GM19463 (cell line): ENCODE data around the gene ZMYND15.

Experiments
- ATAC-seq: cut with Tn5 transposase; IDR thresholded peaks from one replicate; pipeline ENCODE4 v1.9.1; 2021; ENCODE audit warnings: mild to moderate bottlenecking, moderate library complexity; ENCODE audit not compliant: unreplicated experiment

Gene ZMYND15

GRCh38 chr17:4716081-4716480, 23.6 kb upstream of the ZMYND15 start:
- ATAC-seq = no peak

GRCh38 chr17:4717791-4718190, 21.8 kb upstream of the ZMYND15 start:
- no peak for ATAC-seq

DNA sequence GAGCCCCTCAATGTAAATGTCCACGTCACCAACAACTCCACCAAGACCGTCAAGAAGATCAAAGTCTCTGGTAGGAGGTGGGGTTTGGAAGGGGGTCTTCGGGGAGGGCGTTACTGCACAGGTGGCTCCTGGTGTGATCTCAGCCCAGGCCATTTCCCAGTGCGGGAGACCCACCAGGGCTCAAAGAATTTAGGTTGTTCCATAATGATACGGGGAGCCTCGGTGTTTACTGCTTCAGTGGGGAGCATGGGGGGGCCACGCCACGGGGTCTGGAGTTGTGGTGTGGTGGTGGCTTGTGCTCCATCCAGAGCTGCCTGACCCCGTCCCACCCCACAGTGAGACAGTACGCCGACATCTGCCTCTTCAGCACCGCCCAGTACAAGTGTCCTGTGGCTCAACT, 21.4 kb upstream of the ZMYND15 start:
- no peak for ATAC-seq

GRCh38 chr17:4719146-4719545, 20.5 kb upstream of the ZMYND15 start:
- no peak for ATAC-seq

GRCh38 chr17:4719684-4720221, 19.9 kb upstream of the ZMYND15 start:
- ATAC-seq = no peak

DNA sequence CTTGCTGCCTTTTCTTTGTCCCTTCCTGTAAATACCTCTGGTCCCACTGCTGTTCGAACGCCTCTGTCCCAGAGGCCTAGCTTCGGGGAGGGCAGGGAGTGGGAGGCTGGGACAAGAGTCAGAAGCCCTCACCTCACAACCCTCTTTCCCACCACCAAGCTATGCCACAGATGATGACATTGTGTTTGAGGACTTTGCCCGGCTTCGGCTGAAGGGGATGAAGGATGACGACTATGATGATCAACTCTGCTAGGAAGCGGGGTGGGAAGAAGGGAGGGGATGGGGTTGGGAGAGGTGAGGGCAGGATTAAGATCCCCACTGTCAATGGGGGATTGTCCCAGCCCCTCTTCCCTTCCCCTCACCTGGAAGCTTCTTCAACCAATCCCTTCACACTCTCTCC, 18.8 kb upstream of the ZMYND15 start:
- no peak for ATAC-seq

GRCh38 chr17:4721203-4722135, 18.2 kb upstream of the ZMYND15 start:
- ATAC-seq = no peak

DNA sequence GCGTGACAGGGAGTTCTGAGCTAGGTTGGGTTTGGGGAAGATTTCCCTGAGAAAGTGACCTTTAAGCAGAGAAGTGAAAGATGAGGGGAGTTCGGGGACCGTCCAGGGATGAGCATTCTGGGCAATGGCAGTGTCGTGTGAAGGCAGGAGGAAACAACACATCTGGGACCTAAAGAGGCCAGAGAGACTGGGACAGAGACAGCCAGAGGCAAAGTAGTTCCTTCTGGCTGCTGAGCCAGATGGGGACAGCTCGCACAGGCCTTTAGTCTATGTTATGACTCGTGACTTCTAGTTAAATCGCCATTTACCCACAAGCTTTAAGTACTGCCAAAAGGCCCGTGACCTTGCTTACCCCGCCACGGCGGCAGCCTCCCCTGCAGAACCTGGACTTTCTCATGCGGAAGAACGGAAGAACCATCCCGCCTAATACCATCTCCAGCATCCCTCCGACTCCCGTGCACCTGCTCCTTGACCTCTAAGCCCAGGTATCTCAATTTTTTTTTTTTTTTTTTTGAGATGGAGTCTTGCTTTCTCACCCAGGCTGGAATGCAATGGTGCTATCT, 16.9 kb upstream of the ZMYND15 start:
- ATAC-seq = no peak

- no peak for ATAC-seq
These were observed 15.0 kb upstream of the ZMYND15 start for GRCh38 chr17:4724650-4725049.

DNA sequence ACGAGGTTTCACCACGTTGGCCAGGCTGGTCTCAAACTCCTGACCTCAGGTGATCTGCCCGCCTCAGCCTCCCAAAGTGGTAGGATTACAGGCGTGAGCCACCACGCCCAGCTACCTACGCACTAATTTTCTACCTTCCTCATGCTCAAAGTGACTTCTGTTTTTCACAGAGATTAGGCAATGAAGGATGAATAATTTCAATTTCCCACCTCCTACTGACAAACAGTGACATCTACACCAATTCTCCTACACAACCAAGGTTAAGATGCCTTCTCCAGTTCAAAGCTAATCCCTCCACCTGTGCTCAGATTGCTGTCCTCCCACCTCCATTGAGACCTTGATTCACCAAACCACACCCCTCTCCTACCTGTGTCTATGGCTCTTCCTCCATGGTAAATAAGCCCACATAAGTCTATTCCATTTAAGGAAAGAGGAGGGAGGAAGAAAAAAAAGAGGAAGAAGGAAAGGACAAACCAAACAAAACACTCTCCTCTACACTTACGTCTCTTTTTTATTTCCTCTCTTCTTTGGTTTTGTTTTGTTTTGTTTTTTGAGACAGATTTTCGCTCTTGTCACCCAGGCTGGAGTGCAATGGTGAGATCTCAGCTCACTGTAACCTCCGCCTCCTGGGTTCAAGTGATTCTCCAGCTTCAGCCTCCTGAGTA, 13.9 kb upstream of the ZMYND15 start:
- ATAC-seq = no peak

GRCh38 chr17:4728124-4728523, 11.5 kb upstream of the ZMYND15 start:
- no peak for ATAC-seq

GRCh38 chr17:4733073-4733531, 6.5 kb upstream of the ZMYND15 start:
- ATAC-seq = no peak

DNA sequence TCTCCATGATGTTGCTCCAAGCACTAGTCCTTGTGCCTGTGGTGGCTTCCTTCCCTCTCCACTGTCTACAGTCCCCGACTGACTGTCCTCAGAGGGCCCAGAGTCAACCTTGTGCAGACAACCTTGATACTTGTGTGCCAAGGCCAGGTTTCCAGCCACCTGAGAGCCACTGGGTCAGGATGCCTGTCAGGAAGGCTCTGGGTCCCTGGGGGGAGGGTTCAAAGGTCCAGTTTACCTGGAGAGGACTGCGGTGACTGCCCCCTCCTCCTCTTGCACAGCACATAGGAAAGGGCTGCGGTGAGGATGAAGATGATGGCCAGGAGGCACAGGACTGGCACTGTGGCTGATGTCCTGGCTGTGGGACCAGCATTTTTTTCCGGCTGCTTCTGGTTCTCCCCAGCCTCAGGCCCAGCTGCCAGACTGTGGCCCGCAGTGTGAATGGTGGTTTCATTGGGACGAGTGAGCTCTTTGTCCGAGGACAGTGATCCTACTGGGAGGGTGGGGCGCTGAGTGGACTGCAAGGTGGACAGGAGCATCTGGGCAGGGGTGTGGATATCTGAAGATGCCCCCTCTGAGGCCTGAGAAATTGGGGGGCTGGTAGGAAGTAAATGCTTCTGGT, 4.7 kb upstream of the ZMYND15 start:
- ATAC-seq = no peak

DNA sequence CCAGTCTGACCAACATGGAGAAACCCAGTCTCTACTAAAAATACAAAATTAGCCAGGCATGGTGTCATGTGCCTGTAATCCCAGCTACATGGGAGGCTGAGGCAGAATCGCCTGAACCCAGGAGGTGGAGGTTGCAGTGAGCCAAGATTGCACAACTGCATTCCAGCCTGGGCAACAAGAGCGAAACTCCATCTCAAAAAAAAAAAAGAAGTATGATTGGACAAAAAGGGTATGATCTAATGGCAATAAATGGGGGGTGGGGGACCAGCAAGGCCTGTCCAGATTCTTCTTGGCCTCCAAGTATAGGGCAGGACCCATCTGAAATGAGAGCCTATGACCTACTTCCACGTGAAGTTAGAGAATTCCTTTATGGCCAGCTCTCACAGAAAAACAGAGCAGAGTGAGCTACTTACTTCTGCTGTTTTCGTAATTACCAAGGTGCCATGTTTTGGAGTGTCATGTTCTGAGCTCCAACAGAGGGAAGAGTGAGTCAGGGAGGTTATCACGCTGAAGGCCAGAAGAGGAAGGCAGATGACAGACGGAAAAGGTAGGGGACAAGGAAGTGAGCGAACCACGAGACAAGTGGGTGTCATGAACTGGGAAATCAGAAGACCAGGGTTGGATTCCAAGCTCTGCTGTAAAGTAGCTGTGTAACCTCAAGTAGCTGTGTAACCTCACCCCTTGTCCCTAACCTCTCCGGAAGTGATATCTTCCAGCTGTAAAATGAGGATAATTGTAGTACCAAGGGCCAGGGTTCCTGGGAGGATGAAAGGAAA, 3.6 kb upstream of the ZMYND15 start:
- ATAC-seq = no peak

DNA sequence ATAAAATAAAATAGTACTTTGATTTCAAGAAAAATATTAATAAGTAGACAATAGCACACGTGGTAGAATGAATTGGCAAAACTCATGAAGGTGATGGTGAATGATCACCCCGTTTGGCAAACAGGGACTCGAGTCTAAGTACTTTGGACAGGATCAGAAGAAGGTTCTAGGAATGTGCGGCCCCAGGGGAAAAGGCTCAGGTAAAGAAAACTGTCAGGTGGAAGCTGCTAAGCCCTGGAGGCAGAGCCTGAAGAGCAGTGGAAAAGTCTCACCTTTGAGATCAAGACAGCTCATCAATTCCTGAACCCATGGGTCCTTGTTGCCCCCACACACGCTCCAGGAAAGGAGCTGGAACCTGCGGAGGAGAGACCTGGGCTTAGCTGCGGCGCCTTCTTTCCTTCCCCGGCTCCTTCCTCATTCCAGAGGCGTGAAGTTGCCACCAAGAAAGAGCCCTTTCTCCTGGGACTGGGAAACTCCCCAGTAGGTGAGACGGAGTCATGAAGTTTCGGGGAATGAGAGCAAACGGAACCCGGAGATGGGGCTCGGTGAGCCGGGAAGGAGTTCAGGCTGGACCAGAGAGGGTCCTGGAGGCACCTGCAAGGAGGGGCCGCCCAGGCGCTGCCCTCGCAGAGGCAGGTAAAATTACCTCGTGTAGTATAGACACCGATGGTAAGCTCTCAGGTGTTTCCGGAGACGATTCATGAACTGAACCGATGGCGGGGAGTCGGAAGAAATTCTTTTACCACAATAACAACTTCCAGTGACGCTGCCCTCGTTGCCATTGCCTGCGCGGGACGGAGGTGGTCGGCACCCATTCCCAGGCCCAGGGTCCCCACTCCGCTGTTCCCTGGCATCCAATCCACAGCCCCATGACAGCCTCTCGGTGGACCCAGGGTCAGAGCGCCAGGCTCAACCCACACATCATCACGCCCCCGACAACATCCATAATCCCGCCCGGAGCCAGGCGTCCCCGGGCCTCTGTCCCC, 1.2 kb upstream of the ZMYND15 start:
- no peak for ATAC-seq

GRCh38 chr17:4740025-4740351, 355 bp downstream of the ZMYND15 start:
- no peak for ATAC-seq

- ATAC-seq = no peak
These were observed 951 bp downstream of the ZMYND15 start for GRCh38 chr17:4740584-4740983.

- no peak for ATAC-seq
These were observed 1.9 kb downstream of the ZMYND15 start for GRCh38 chr17:4741544-4741943.

GRCh38 chr17:4742133-4742532, 2.5 kb downstream of the ZMYND15 start:
- ATAC-seq = no peak
